Endodermal cell (in vitro differentiated cells): ENCODE data around the gene GGT1. TPM values are rescaled to one million over a fixed set of nuclear protein-coding genes. Genes with fewer than 3 reads are reported as not detected.

Experiments
- DNase-seq: peaks from one replicate; pipeline ENCODE4 v3.0.0-alpha.2; 2017
- H3K27ac ChIP-seq: 2 replicates; pipeline ENCODE4 v1.5.1; 2013; ENCODE audit warnings: mild to moderate bottlenecking, low read depth, low read length, moderate library complexity
- H3K27me3 ChIP-seq: 2 replicates; pipeline ENCODE4 v1.6.1; 2013; ENCODE audit warnings: mild to moderate bottlenecking, low read length, moderate library complexity; ENCODE audit not compliant: insufficient read depth, control insufficient read depth, poor library complexity, severe bottlenecking
- H3K36me3 ChIP-seq: 2 replicates; pipeline ENCODE4 v1.7.0; 2013; ENCODE audit warnings: mild to moderate bottlenecking, low read length, moderate library complexity; ENCODE audit not compliant: control insufficient read depth, insufficient read depth
- H3K4me1 ChIP-seq: one replicate; pipeline ENCODE4 v1.7.0; 2013; ENCODE audit warnings: low read length; ENCODE audit not compliant: control insufficient read depth, insufficient read depth
- H3K4me3 ChIP-seq: 2 replicates; pipeline ENCODE4 v1.5.1; 2013; ENCODE audit warnings: mild to moderate bottlenecking, low read length, moderate library complexity
- H3K9ac ChIP-seq: 2 replicates; pipeline ENCODE4 v1.6.1; 2013; ENCODE audit warnings: mild to moderate bottlenecking, low read length, moderate library complexity; ENCODE audit not compliant: poor library complexity, severe bottlenecking; ENCODE audit errors: extremely low read depth
- H3K9me3 ChIP-seq: 2 replicates; pipeline ENCODE4 v1.6.1; 2013; ENCODE audit warnings: mild to moderate bottlenecking, low read length, moderate library complexity; ENCODE audit not compliant: control insufficient read depth
- H3K27ac Mint-ChIP-seq: 2 replicates; pipeline ENCODE4 v1.8.0; 2020; ENCODE audit warnings: mixed read lengths
- H3K27me3 Mint-ChIP-seq: 2 replicates; pipeline ENCODE4 v1.8.0; 2021; ENCODE audit warnings: mild to moderate bottlenecking, mixed read lengths; ENCODE audit not compliant: insufficient read depth
- H3K36me3 Mint-ChIP-seq: 2 replicates; pipeline ENCODE4 v1.8.0; 2020; ENCODE audit warnings: low read depth, mixed read lengths
- H3K4me1 Mint-ChIP-seq: 2 replicates; pipeline ENCODE4 v1.8.0; 2020; ENCODE audit warnings: mixed read lengths
- H3K4me3 Mint-ChIP-seq: 2 replicates; pipeline ENCODE4 v1.8.0; 2020; ENCODE audit warnings: mild to moderate bottlenecking, moderate library complexity, mixed read lengths
- H3K9me3 Mint-ChIP-seq: 2 replicates; pipeline ENCODE4 v1.8.0; 2020; ENCODE audit warnings: mild to moderate bottlenecking, mixed read lengths
- CTCF ChIP-seq: fragments of 200-600 bp; sonication (generic); conservative IDR thresholded peaks from 2 replicates; pipeline ENCODE4 v1.5.0; 2021; ENCODE audit warnings: antibody characterized with exemption, mild to moderate bottlenecking
- WGBS, 2 experiments: methylation state at CpG; one replicate each; pipeline versions ENCODE4 v1.1.5 to v1.1.7; 2013; ENCODE audit warnings: missing lambda C conversion rate in 2 of 2, mixed read lengths in 1 of 2; ENCODE audit not compliant: insufficient coverage in 1 of 2, insufficient read length in 1 of 2; 5-methylcytosine and 5-hydroxymethylcytosine counted together
- total RNA-seq, 2 donors: library from RNA; stranded (reverse); fragmentation: NEBNext Ultra II Directional in 1 of 2; extraction: Animal tissue kit (Norgen Biotek cat#: 25700) in 1 of 2; gene quantifications; 2 replicates in 1 of 2; 3 replicates in 1 of 2; pipeline ENCODE4 v1.2.1, GENCODE V29; 2021

GGT1 gene
- total RNA-seq, 2 donors from 2014 or later, result 22.4 to 52.8 TPM

GRCh38 chr22:24578355-24579257 lies 24.4 kb upstream of the GGT1 start:
- no peak overlapping the region for H3K27ac ChIP-seq
- peak overlapping the region; percentile 80 for H3K27ac Mint-ChIP-seq

GRCh38 chr22:24579258-24579601 lies 23.8 kb upstream of the GGT1 start:
- H3K36me3 Mint-ChIP-seq, result peaks cover 14% of the 10 kb centered on the region
- H3K27ac Mint-ChIP-seq, result no peak overlapping the region
- no peak overlapping the region for H3K27ac ChIP-seq
- H3K9me3 Mint-ChIP-seq, result no peaks in the 10 kb centered on the region
- no peaks in the 10 kb centered on the region for H3K9me3 ChIP-seq
- TF ChIP-seq CTCF, result no peak
- 80% methylated on average over 1 of the region's 1 CpG; no CpG with 5 or more reads in 1 of the 2 experiments for WGBS, 2 experiments
- no peak for DNase-seq
- H3K27me3 ChIP-seq, result no peaks in the 10 kb centered on the region
- H3K4me3 ChIP-seq, result no peak overlapping the region
- peaks cover 12% of the 10 kb centered on the region for H3K4me1 Mint-ChIP-seq
- no peaks in the 10 kb centered on the region for H3K27me3 Mint-ChIP-seq
- H3K4me3 Mint-ChIP-seq, result no peak overlapping the region
- peaks cover 16% of the 10 kb centered on the region for H3K36me3 ChIP-seq
- H3K4me1 ChIP-seq, result no peaks in the 10 kb centered on the region
- no peak overlapping the region for H3K9ac ChIP-seq

More at GRCh38 chr22:24578355-24579257, 24.4 kb upstream of the GGT1 start:
- peaks cover 22% of the 10 kb centered on the region for H3K36me3 ChIP-seq
- no peak for TF ChIP-seq CTCF
- H3K36me3 Mint-ChIP-seq, result peaks cover 17% of the 10 kb centered on the region
- no peak overlapping the region for H3K4me3 ChIP-seq
- 89 to 96% methylated on average over 6 to 8 of the region's 8 CpGs for WGBS, 2 experiments
- H3K9me3 ChIP-seq, result no peaks in the 10 kb centered on the region
- no peak overlapping the region for H3K4me3 Mint-ChIP-seq
- no peaks in the 10 kb centered on the region for H3K27me3 ChIP-seq
- no peaks in the 10 kb centered on the region for H3K4me1 ChIP-seq
- H3K27me3 Mint-ChIP-seq, result no peaks in the 10 kb centered on the region
- no peaks in the 10 kb centered on the region for H3K9me3 Mint-ChIP-seq
- peaks cover 12% of the 10 kb centered on the region for H3K4me1 Mint-ChIP-seq
- DNase-seq, result no peak
- no peak overlapping the region for H3K9ac ChIP-seq

GRCh38 chr22:24580276-24580675 lies 22.7 kb upstream of the GGT1 start:
- no peaks in the 10 kb centered on the region for H3K4me1 ChIP-seq

More at GRCh38 chr22:24580276-24580675, 22.7 kb upstream of the GGT1 start:
- no peak for DNase-seq
- no peaks in the 10 kb centered on the region for H3K27me3 ChIP-seq
- H3K9ac ChIP-seq, result no peak overlapping the region
- H3K36me3 ChIP-seq, result peaks cover 6% of the 10 kb centered on the region
- H3K27ac ChIP-seq, result no peak overlapping the region
- H3K9me3 ChIP-seq, result no peaks in the 10 kb centered on the region
- H3K27ac Mint-ChIP-seq, result no peak overlapping the region
- WGBS, 2 experiments, result 88 to 100% methylated on average over 2 of the region's 2 CpGs
- no peak overlapping the region for H3K4me3 ChIP-seq
- H3K9me3 Mint-ChIP-seq, result no peaks in the 10 kb centered on the region
- H3K4me3 Mint-ChIP-seq, result no peak overlapping the region
- peaks cover 12% of the 10 kb centered on the region for H3K4me1 Mint-ChIP-seq
- H3K27me3 Mint-ChIP-seq, result no peaks in the 10 kb centered on the region
- TF ChIP-seq CTCF, result no peak
- H3K36me3 Mint-ChIP-seq, result peaks cover 4% of the 10 kb centered on the region
